Trophoblast cell (in vitro differentiated cells and primary cell): ENCODE data around the gene FUT8. TPM values are rescaled to one million over a fixed set of nuclear protein-coding genes. Genes with fewer than 3 reads are reported as not detected.

ENCODE experiments used
- DNase-seq, 2 donors: peaks; one replicate each; pipeline ENCODE4 v3.0.0-alpha.2; 2016
- H2AFZ ChIP-seq: 2 replicates; pipeline ENCODE4 v1.6.1; 2013; ENCODE audit warnings: low read length, moderate library complexity, mild to moderate bottlenecking; ENCODE audit not compliant: insufficient read depth, poor library complexity
- H2AK5ac ChIP-seq: 2 replicates; pipeline ENCODE4 v1.6.1; 2013; ENCODE audit warnings: mild to moderate bottlenecking, low read length
- H2BK120ac ChIP-seq: 2 replicates; pipeline ENCODE4 v1.6.1; 2013; ENCODE audit warnings: low read length, mild to moderate bottlenecking, moderate library complexity; ENCODE audit not compliant: insufficient read depth, poor library complexity
- H2BK12ac ChIP-seq: 2 replicates; pipeline ENCODE4 v1.6.1; 2013; ENCODE audit warnings: mild to moderate bottlenecking, low read length, moderate library complexity
- H2BK5ac ChIP-seq: 2 replicates; pipeline ENCODE4 v1.6.1; 2013; ENCODE audit warnings: low read length, low read depth, moderate library complexity, mild to moderate bottlenecking; ENCODE audit not compliant: poor library complexity
- H3K14ac ChIP-seq: 2 replicates; pipeline ENCODE4 v1.6.1; 2013; ENCODE audit warnings: mild to moderate bottlenecking, low read length
- H3K18ac ChIP-seq: 2 replicates; pipeline ENCODE4 v1.6.1; 2013; ENCODE audit warnings: mild to moderate bottlenecking, low read length
- H3K23ac ChIP-seq: 2 replicates; pipeline ENCODE4 v1.6.1; 2013; ENCODE audit warnings: low read length
- H3K27ac ChIP-seq: 2 replicates; pipeline ENCODE4 v1.5.1; 2013; ENCODE audit warnings: low read depth, mild to moderate bottlenecking, inconsistent platforms, low read length, moderate library complexity
- H3K27me3 ChIP-seq: 2 replicates; pipeline ENCODE4 v1.6.1; 2013; ENCODE audit warnings: inconsistent platforms, mild to moderate bottlenecking, low read length, moderate library complexity; ENCODE audit not compliant: insufficient read depth
- H3K36me3 ChIP-seq, 2 experiments: 1 replicate in 1 of 2; 2 replicates in 1 of 2; pipeline ENCODE4 v1.6.1; 2013; ENCODE audit warnings: low read length in 2 of 2, mild to moderate bottlenecking in 2 of 2, moderate library complexity in 1 of 2; ENCODE audit not compliant: insufficient read depth in 2 of 2, control insufficient read depth in 1 of 2
- H3K4ac ChIP-seq: 2 replicates; pipeline ENCODE4 v1.6.1; 2013; ENCODE audit warnings: low read depth, mild to moderate bottlenecking, low read length, moderate library complexity
- H3K4me1 ChIP-seq, 2 experiments: 1 replicate in 1 of 2; 2 replicates in 1 of 2; pipeline ENCODE4 v1.6.1; 2013; ENCODE audit warnings: low read length in 2 of 2, mild to moderate bottlenecking in 2 of 2, moderate library complexity in 1 of 2; ENCODE audit not compliant: insufficient read depth in 2 of 2, control insufficient read depth in 1 of 2
- H3K4me2 ChIP-seq: 2 replicates; pipeline ENCODE4 v1.6.1; 2013; ENCODE audit warnings: inconsistent platforms, mild to moderate bottlenecking, low read length, moderate library complexity
- H3K4me3 ChIP-seq: 2 replicates; pipeline ENCODE4 v1.5.1; 2013; ENCODE audit warnings: mild to moderate bottlenecking, low read depth, low read length, inconsistent platforms
- H3K79me1 ChIP-seq: one replicate; pipeline ENCODE4 v1.6.1; 2013; ENCODE audit warnings: low read length
- H3K79me2 ChIP-seq: 2 replicates; pipeline ENCODE4 v1.6.1; 2013; ENCODE audit warnings: low read length, mild to moderate bottlenecking; ENCODE audit not compliant: control insufficient read depth, insufficient read depth, poor library complexity
- H3K9ac ChIP-seq: 2 replicates; pipeline ENCODE4 v1.6.1; 2013; ENCODE audit warnings: mild to moderate bottlenecking, low read length
- H3K9me3 ChIP-seq: 2 replicates; pipeline ENCODE4 v1.6.1; 2013; ENCODE audit warnings: low read depth, mild to moderate bottlenecking, control low read depth, inconsistent platforms, low read length; ENCODE audit not compliant: insufficient read depth
- H4K12ac ChIP-seq: 2 replicates; pipeline ENCODE4 v1.6.1; 2013; ENCODE audit warnings: low read depth, mild to moderate bottlenecking, low read length, moderate library complexity
- H4K8ac ChIP-seq: 2 replicates; pipeline ENCODE4 v1.6.1; 2013; ENCODE audit warnings: low read depth, mild to moderate bottlenecking, low read length, moderate library complexity
- H4K91ac ChIP-seq: one replicate; pipeline ENCODE4 v1.6.1; 2013; ENCODE audit warnings: low read depth, mild to moderate bottlenecking, low read length, moderate library complexity
- WGBS: extraction: QIAGEN DNeasy Blood & Tissue Kit; methylation state at CpG from one replicate; pipeline ENCODE4 v1.1.7; 2013; ENCODE audit warnings: missing lambda C conversion rate; ENCODE audit not compliant: insufficient read length, insufficient coverage; ENCODE audit errors: extremely low coverage; 5-methylcytosine and 5-hydroxymethylcytosine counted together
- polyA plus RNA-seq: library from polyadenylated mRNA; stranded (reverse); fragments of 200-250 nt; gene quantifications from 2 replicates; pipeline ENCODE4 v1.2.3, GENCODE V29; 2013

Gene FUT8
- 87.3 and 91.6 TPM in 2 replicates for polyA plus RNA-seq

- WGBS, result no CpG with 5 or more reads among the region's 85 CpGs
- peak within 1 kb of the TSS; percentile 77 for H2AK5ac ChIP-seq
These were observed at the start of gene FUT8 for GRCh38 chr14:65412032-65412846. FUT8 (plus strand) TSS chr14:65412730; CDS start chr14:65561564, 148,834 bp downstream.

GRCh38 chr14:65366802-65367565 lies 45.5 kb upstream of the FUT8 start:
- peaks cover 2% of the 10 kb centered on the region for H3K79me1 ChIP-seq
- H3K27ac ChIP-seq, result no peak overlapping the region
- no peak overlapping the region for H2AK5ac ChIP-seq
- no peaks in the 10 kb centered on the region for H3K79me2 ChIP-seq
- DNase-seq, result no peak
- no peaks in the 10 kb centered on the region for H3K36me3 ChIP-seq
- H4K8ac ChIP-seq, result no peak overlapping the region
- H3K23ac ChIP-seq, result no peak overlapping the region
- no peak overlapping the region for H3K18ac ChIP-seq
- H4K12ac ChIP-seq, result no peak overlapping the region
- H4K91ac ChIP-seq, result no peak overlapping the region
- H3K14ac ChIP-seq, result no peak overlapping the region
- no peak overlapping the region for H3K4ac ChIP-seq
- no peaks in the 10 kb centered on the region for H3K9me3 ChIP-seq
- no peak overlapping the region for H2BK120ac ChIP-seq
- H3K4me1 ChIP-seq, result peaks cover 0 to 3% of the 10 kb centered on the region in 2 experiments
- no peak overlapping the region for H3K9ac ChIP-seq
- no peak overlapping the region for H2BK12ac ChIP-seq
- H2BK5ac ChIP-seq, result no peak overlapping the region
- H3K4me2 ChIP-seq, result no peak overlapping the region
- H3K27me3 ChIP-seq, result no peaks in the 10 kb centered on the region
- WGBS, result no CpG with 5 or more reads among the region's 3 CpGs
- H2AFZ ChIP-seq, result no peak overlapping the region
- no peak overlapping the region for H3K4me3 ChIP-seq

More at GRCh38 chr14:65412032-65412846, at the start of gene FUT8:
- Histone ChIP-seq H3K9me3 (no peaks in the 10 kb centered on the region), H3K27ac (peak within 1 kb of the TSS; percentile 99), H2BK12ac (peak within 1 kb of the TSS; percentile 66), H3K36me3 (peaks cover 0 to 4% of the 10 kb centered on the region in 2 experiments), H3K4me1 (no peaks in the 10 kb centered on the region), H4K12ac (peak within 1 kb of the TSS; percentile 78), H4K91ac (peak within 1 kb of the TSS; percentile 99), H3K27me3 (no peaks in the 10 kb centered on the region), H3K14ac (peak within 1 kb of the TSS; percentile 98), H3K79me1 (peaks cover 23% of the 10 kb centered on the region), H3K9ac (peak within 1 kb of the TSS; percentile 99), H2BK120ac (peak within 1 kb of the TSS; percentile 95), H3K79me2 (peaks cover 22% of the 10 kb centered on the region), H3K23ac (no peak within 1 kb of the TSS), H3K4ac (peak within 1 kb of the TSS; percentile 91), H3K4me3 (peak within 1 kb of the TSS; percentile 99), H3K4me2 (peak within 1 kb of the TSS; percentile 83), H2AFZ (peak within 1 kb of the TSS; percentile 96), H4K8ac (peak within 1 kb of the TSS; percentile 96), H2BK5ac (peak within 1 kb of the TSS; percentile 99), H3K18ac (peak within 1 kb of the TSS; percentile 97)
- DNase-seq, result peak; percentile 94 to 95

GRCh38 chr14:65369560-65369959 lies 43.0 kb upstream of the FUT8 start:
- H4K12ac ChIP-seq, result no peak overlapping the region
- H3K27me3 ChIP-seq, result no peaks in the 10 kb centered on the region
- WGBS, result no CpG with 5 or more reads among the region's 1 CpG
- no peaks in the 10 kb centered on the region for H3K79me2 ChIP-seq
- H2BK5ac ChIP-seq, result no peak overlapping the region
- no peak overlapping the region for H3K14ac ChIP-seq
- H3K23ac ChIP-seq, result no peak overlapping the region
- no peak for DNase-seq
- no peak overlapping the region for H3K4me2 ChIP-seq
- no peak overlapping the region for H2BK12ac ChIP-seq
- H3K36me3 ChIP-seq, result no peaks in the 10 kb centered on the region
- H2AK5ac ChIP-seq, result no peak overlapping the region
- no peak overlapping the region for H4K91ac ChIP-seq
- no peak overlapping the region for H3K9ac ChIP-seq
- no peak overlapping the region for H4K8ac ChIP-seq
- H3K18ac ChIP-seq, result no peak overlapping the region
- H3K4me3 ChIP-seq, result no peak overlapping the region
- no peaks in the 10 kb centered on the region for H3K9me3 ChIP-seq
- no peak overlapping the region for H3K27ac ChIP-seq
- H2BK120ac ChIP-seq, result no peak overlapping the region
- H3K4me1 ChIP-seq, result peaks cover 0 to 3% of the 10 kb centered on the region in 2 experiments
- peaks cover 2% of the 10 kb centered on the region for H3K79me1 ChIP-seq
- H2AFZ ChIP-seq, result no peak overlapping the region
- no peak overlapping the region for H3K4ac ChIP-seq

- Histone ChIP-seq H4K8ac (no peak overlapping the region), H3K14ac (no peak overlapping the region), H3K27ac (no peak overlapping the region), H3K23ac (no peak overlapping the region), H3K18ac (no peak overlapping the region), H4K91ac (no peak overlapping the region), H2BK5ac (no peak overlapping the region), H3K4me3 (no peak overlapping the region), H3K79me2 (no peaks in the 10 kb centered on the region), H3K27me3 (no peaks in the 10 kb centered on the region), H3K9me3 (no peaks in the 10 kb centered on the region), H2BK12ac (no peak overlapping the region), H2BK120ac (no peak overlapping the region), H2AFZ (no peak overlapping the region), H3K36me3 (no peaks in the 10 kb centered on the region), H3K4me1 (peaks cover 0 to 3% of the 10 kb centered on the region in 2 experiments), H4K12ac (no peak overlapping the region), H3K9ac (no peak overlapping the region), H3K4ac (no peak overlapping the region), H3K79me1 (peaks cover 2% of the 10 kb centered on the region), H2AK5ac (no peak overlapping the region), H3K4me2 (no peak overlapping the region)
- no peak for DNase-seq
- WGBS, result no CpG with 5 or more reads among the region's 7 CpGs
These were observed 41.7 kb upstream of the FUT8 start for GRCh38 chr14:65370801-65371248.
